Mucosa of rectum (tissue), 2 donors: ENCODE results near the gene GTPBP2.
"Not testable (repeated sequence)": the region's sequence is repeated elsewhere in the genome, so short reads cannot be mapped to it uniquely, and the experiment has no call there.

ENCODE experiments used
- H3K27ac ChIP-seq, 2 donors: one replicate each; pipeline ENCODE4 v1.7.0; 2013; ENCODE audit warnings: inconsistent platforms in 2 of 2, low read depth in 2 of 2, low read length in 2 of 2
- H3K27me3 ChIP-seq, 2 donors: one replicate each; pipeline ENCODE4 v1.7.0; 2013; ENCODE audit warnings: low read length in 2 of 2; ENCODE audit not compliant: control insufficient read depth in 2 of 2, insufficient read depth in 2 of 2
- H3K36me3 ChIP-seq, 2 donors: one replicate each; pipeline ENCODE4 v1.7.0; 2013; ENCODE audit warnings: low read length in 2 of 2; ENCODE audit not compliant: control insufficient read depth in 2 of 2, insufficient read depth in 2 of 2
- H3K4me1 ChIP-seq, 2 donors: one replicate each; pipeline ENCODE4 v1.7.0; 2013; ENCODE audit warnings: low read length in 2 of 2, mild to moderate bottlenecking in 1 of 2; ENCODE audit not compliant: control insufficient read depth in 2 of 2, insufficient read depth in 2 of 2
- H3K4me3 ChIP-seq, 2 donors: one replicate each; pipeline ENCODE4 v1.7.0; 2013; ENCODE audit warnings: low read length in 2 of 2
- H3K9ac ChIP-seq, 2 donors: one replicate each; pipeline ENCODE4 v1.7.0; 2013; ENCODE audit warnings: low read length in 2 of 2, low read depth in 1 of 2, mild to moderate bottlenecking in 1 of 2
- H3K9me3 ChIP-seq, 2 donors: one replicate each; pipeline ENCODE4 v1.7.0; 2013; ENCODE audit warnings: low read length in 2 of 2; ENCODE audit not compliant: control insufficient read depth in 2 of 2
- donor health status: healthy.
- donor health status: Normal muscosa, but diverticular disease.

The GTPBP2 gene

GRCh38 chr6:43670623-43670986 lies 41.5 kb upstream of the GTPBP2 start:
- Histone ChIP-seq H3K4me3 (no peak overlapping the region), H3K27me3 (no peaks in the 10 kb centered on the region), H3K9me3 (no peaks in the 10 kb centered on the region), H3K9ac (no peak overlapping the region), H3K27ac (peak overlapping the region in 1 of 2 donors; percentile 43), H3K36me3 (peaks cover 35 to 40% of the 10 kb centered on the region in 2 donors), H3K4me1 (peaks cover 42 to 54% of the 10 kb centered on the region in 2 donors)

GRCh38 chr6:43669922-43670622 lies 41.0 kb upstream of the GTPBP2 start:
- H3K27ac ChIP-seq, result peak overlapping the region; percentile 43 to 48
- H3K27me3 ChIP-seq, result no peaks in the 10 kb centered on the region
- H3K36me3 ChIP-seq, result peaks cover 30 to 34% of the 10 kb centered on the region in 2 donors
- no peaks in the 10 kb centered on the region for H3K9me3 ChIP-seq
- H3K9ac ChIP-seq, result peak overlapping the region in 1 of 2 donors; percentile 6
- peaks cover 42 to 54% of the 10 kb centered on the region in 2 donors for H3K4me1 ChIP-seq
- no peak overlapping the region for H3K4me3 ChIP-seq

- no peaks in the 10 kb centered on the region for H3K9me3 ChIP-seq
- H3K4me3 ChIP-seq, result no peak overlapping the region
- H3K27ac ChIP-seq, result peak overlapping the region; percentile 43 to 48
- H3K27me3 ChIP-seq, result no peaks in the 10 kb centered on the region
- H3K36me3 ChIP-seq, result peaks cover 22 to 27% of the 10 kb centered on the region in 2 donors
- H3K4me1 ChIP-seq, result peaks cover 42 to 54% of the 10 kb centered on the region in 2 donors
- peak overlapping the region in 1 of 2 donors; percentile 6 for H3K9ac ChIP-seq
These were observed 40.2 kb upstream of the GTPBP2 start for GRCh38 chr6:43669050-43669921.

- no peak overlapping the region for H3K4me3 ChIP-seq
- peak overlapping the region in 1 of 2 donors; percentile 14 for H3K9ac ChIP-seq
- no peaks in the 10 kb centered on the region for H3K27me3 ChIP-seq
- H3K9me3 ChIP-seq, result no peaks in the 10 kb centered on the region
- H3K4me1 ChIP-seq, result peaks cover 42 to 52% of the 10 kb centered on the region in 2 donors
- H3K27ac ChIP-seq, result peak overlapping the region; percentile 35 to 38
- H3K36me3 ChIP-seq, result peaks cover 13 to 18% of the 10 kb centered on the region in 2 donors
These were observed 39.3 kb upstream of the GTPBP2 start for GRCh38 chr6:43668151-43669028.

GRCh38 chr6:43667245-43668150 lies 38.4 kb upstream of the GTPBP2 start:
- peaks cover 42 to 44% of the 10 kb centered on the region in 2 donors for H3K4me1 ChIP-seq
- peak overlapping the region in 1 of 2 donors; percentile 37 for H3K4me3 ChIP-seq
- H3K9me3 ChIP-seq, result no peaks in the 10 kb centered on the region
- H3K27ac ChIP-seq, result no peak overlapping the region
- no peaks in the 10 kb centered on the region for H3K27me3 ChIP-seq
- H3K36me3 ChIP-seq, result peaks cover 13 to 15% of the 10 kb centered on the region in 2 donors
- H3K9ac ChIP-seq, result peak overlapping the region; percentile 14 to 41

- H3K36me3 ChIP-seq, result peaks cover 8% of the 10 kb centered on the region in 2 donors
- no peak overlapping the region for H3K27ac ChIP-seq
- H3K9me3 ChIP-seq, result no peaks in the 10 kb centered on the region
- H3K4me3 ChIP-seq, result no peak overlapping the region
- H3K9ac ChIP-seq, result no peak overlapping the region
- H3K27me3 ChIP-seq, result no peaks in the 10 kb centered on the region
- H3K4me1 ChIP-seq, result peaks cover 32% of the 10 kb centered on the region in 2 donors
These were observed 37.3 kb upstream of the GTPBP2 start for GRCh38 chr6:43666196-43666920.

- H3K36me3 ChIP-seq, result no peaks in the 10 kb centered on the region
These were observed 36.3 kb upstream of the GTPBP2 start for GRCh38 chr6:43665376-43665775.

GRCh38 chr6:43662948-43663347 lies 33.9 kb upstream of the GTPBP2 start:
- not testable (repeated sequence) for H3K9ac ChIP-seq, H3K9me3 ChIP-seq, H3K4me1 ChIP-seq, H3K27me3 ChIP-seq, H3K27ac ChIP-seq, H3K4me3 ChIP-seq, H3K36me3 ChIP-seq

More at GRCh38 chr6:43665376-43665775, 36.3 kb upstream of the GTPBP2 start:
- Histone ChIP-seq H3K4me1 (peaks cover 27% of the 10 kb centered on the region in 2 donors), H3K9ac (no peak overlapping the region), H3K9me3 (peaks cover 0 to 4% of the 10 kb centered on the region in 2 donors), H3K4me3 (no peak overlapping the region), H3K27ac (no peak overlapping the region), H3K27me3 (no peaks in the 10 kb centered on the region)
